Measurements from ENCODE around the gene LRRC4B.

DNA sequence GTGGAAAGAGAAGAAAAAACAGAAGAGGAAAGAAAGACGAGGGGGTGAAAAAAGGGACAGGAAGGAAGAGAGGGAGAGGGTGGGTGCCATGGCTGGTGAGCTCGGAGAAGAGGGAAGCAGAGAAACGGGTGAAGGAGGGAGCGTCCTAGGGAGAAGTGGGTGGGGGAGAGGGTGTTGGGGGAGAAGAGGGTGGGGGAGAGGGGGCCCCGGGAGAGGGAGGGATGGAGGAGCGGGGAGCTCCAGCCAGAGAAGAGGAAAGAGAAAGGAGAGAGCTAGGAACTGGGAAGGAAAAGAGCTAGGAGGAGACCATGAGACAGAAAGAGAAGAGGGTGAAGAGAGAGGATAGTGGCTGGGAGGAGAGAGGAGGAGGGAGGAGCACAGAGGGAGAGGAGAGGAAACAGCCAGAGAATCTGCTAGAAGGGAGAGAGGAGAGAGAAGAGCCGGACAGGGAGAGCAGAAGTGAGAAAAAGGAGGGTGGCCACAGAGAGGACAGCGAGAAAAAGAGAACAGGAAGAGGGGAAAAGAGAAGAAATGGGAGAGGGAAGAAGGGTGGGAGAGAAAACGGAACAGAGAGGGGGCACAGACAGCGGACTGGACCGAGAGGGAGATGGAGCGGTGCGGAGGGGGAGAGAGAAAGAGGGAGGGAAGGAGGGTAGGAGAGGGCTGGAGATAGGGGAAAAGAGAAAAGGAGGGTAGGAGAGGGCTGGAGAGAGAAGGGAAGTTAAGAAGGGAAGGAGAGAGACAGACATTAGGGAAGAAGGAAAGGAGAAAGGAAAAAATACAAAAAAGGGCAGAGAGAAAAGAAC is 79.6 kb downstream of the LRRC4B start:
- TF ChIP-seq, protein P1, sequence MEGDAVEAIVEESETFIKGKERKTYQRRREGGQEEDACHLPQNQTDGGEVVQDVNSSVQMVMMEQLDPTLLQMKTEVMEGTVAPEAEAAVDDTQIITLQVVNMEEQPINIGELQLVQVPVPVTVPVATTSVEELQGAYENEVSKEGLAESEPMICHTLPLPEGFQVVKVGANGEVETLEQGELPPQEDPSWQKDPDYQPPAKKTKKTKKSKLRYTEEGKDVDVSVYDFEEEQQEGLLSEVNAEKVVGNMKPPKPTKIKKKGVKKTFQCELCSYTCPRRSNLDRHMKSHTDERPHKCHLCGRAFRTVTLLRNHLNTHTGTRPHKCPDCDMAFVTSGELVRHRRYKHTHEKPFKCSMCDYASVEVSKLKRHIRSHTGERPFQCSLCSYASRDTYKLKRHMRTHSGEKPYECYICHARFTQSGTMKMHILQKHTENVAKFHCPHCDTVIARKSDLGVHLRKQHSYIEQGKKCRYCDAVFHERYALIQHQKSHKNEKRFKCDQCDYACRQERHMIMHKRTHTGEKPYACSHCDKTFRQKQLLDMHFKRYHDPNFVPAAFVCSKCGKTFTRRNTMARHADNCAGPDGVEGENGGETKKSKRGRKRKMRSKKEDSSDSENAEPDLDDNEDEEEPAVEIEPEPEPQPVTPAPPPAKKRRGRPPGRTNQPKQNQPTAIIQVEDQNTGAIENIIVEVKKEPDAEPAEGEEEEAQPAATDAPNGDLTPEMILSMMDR (IDR thresholded peaks at IDR 0.05) = no peak
- TF ChIP-seq POLR2AphosphoS5 (IDR thresholded peaks at IDR 0.05) = no peak

Data from sigmoid colon (tissue), 4 donors.